ENCODE data around the gene CDPF1. TPM values are rescaled to one million over a fixed set of nuclear protein-coding genes. Genes with fewer than 3 reads are reported as not detected.

The CDPF1 gene
- polyA plus RNA-seq, 3 donors: 13.4 to 15.9 (median 14.5) TPM

Other genes starting within 250 kb of the CDPF1 start
- 10 to 100 TPM; 23.3 to 39.7 (median 38.3) TPM for gene PPARA, start 99.8 kb downstream of the CDPF1 start, polyA plus RNA-seq (ENCODE audit: insufficient read length in 3 of 3)
- gene PKDREJ, start 13.1 kb upstream of the CDPF1 start, polyA plus RNA-seq (ENCODE audit: insufficient read length in 3 of 3): under 1 TPM; 0.33 to 0.52 (median 0.47) TPM
- gene TTC38, start 17.7 kb upstream of the CDPF1 start, polyA plus RNA-seq (ENCODE audit: insufficient read length in 3 of 3): 10 to 100 TPM; 52.0 to 62.8 (median 60.0) TPM
- gene GTSE1, start 46.6 kb upstream of the CDPF1 start, polyA plus RNA-seq (ENCODE audit: insufficient read length in 3 of 3): 10 to 100 TPM; 18.4 to 22.9 (median 18.6) TPM
- 10 to 100 TPM; 55.1 to 58.5 (median 55.9) TPM for gene TRMU, start 85.4 kb upstream of the CDPF1 start, polyA plus RNA-seq (ENCODE audit: insufficient read length in 3 of 3)

Measured in renal pelvis (tissue), 3 donors.